DOHH2 (cell line): ENCODE measurements around the gene ERN1.

Source experiments
- H3F3A ChIP-seq: fragments of 200-600 bp; sonication (generic), shearing (Covaris generic); 2 replicates; pipeline ENCODE4 v1.6.0; 2016; ENCODE audit warnings: antibody characterized with exemption, mild to moderate bottlenecking; ENCODE audit not compliant: control insufficient read depth, insufficient read depth
- H3K27ac ChIP-seq: fragments of 200-600 bp; sonication (generic); 2 replicates; pipeline ENCODE4 v1.5.1; 2014; ENCODE audit warnings: low read depth, mild to moderate bottlenecking, low read length, moderate library complexity
- H3K27me3 ChIP-seq: fragments of 200-600 bp; sonication (generic); 2 replicates; pipeline ENCODE4 v1.6.1; 2014; ENCODE audit warnings: mild to moderate bottlenecking, low read length, mixed read lengths; ENCODE audit not compliant: control insufficient read depth
- H3K36me3 ChIP-seq: fragments of 200-600 bp; sonication (generic); 2 replicates; pipeline ENCODE4 v1.6.1; 2014; ENCODE audit warnings: mild to moderate bottlenecking, low read length, moderate library complexity, mixed read lengths; ENCODE audit not compliant: control insufficient read depth
- H3K4me1 ChIP-seq: fragments of 200-600 bp; sonication (generic); 2 replicates; pipeline ENCODE4 v1.6.1; 2014; ENCODE audit warnings: mild to moderate bottlenecking, low read length, mixed read lengths; ENCODE audit not compliant: control insufficient read depth
- H3K4me2 ChIP-seq: fragments of 200-600 bp; sonication (generic); 2 replicates; pipeline ENCODE4 v1.6.0; 2014; ENCODE audit warnings: mild to moderate bottlenecking, low read length, moderate library complexity
- H3K4me3 ChIP-seq: fragments of 200-600 bp; sonication (generic); 2 replicates; pipeline ENCODE4 v1.5.1; 2014; ENCODE audit warnings: mild to moderate bottlenecking, low read length, mixed read lengths
- H3K79me2 ChIP-seq: fragments of 200-600 bp; sonication (generic); 2 replicates; pipeline ENCODE4 v1.6.1; 2014; ENCODE audit warnings: mild to moderate bottlenecking, low read length, mixed read lengths; ENCODE audit not compliant: control insufficient read depth
- H3K9me2 ChIP-seq: fragments of 200-600 bp; sonication (generic); replicated peaks from 2 replicates; pipeline ENCODE4 v1.6.1; 2014; ENCODE audit warnings: mild to moderate bottlenecking, low read length, mixed read lengths; ENCODE audit not compliant: control insufficient read depth
- H3K9me3 ChIP-seq: fragments of 200-600 bp; sonication (generic); 2 replicates; pipeline ENCODE4 v1.6.1; 2014; ENCODE audit warnings: antibody characterized with exemption, low read length, mixed read lengths; ENCODE audit not compliant: control insufficient read depth, insufficient read depth
- H4K20me1 ChIP-seq: fragments of 200-600 bp; sonication (generic); 2 replicates; pipeline ENCODE4 v1.6.0; 2014; ENCODE audit warnings: low read depth, mild to moderate bottlenecking, antibody characterized with exemption, low read length, moderate library complexity; ENCODE audit not compliant: control insufficient read depth, insufficient read depth
- CTCF ChIP-seq: fragments of 200-600 bp; sonication (generic); IDR thresholded peaks from one replicate; pipeline ENCODE4 v1.5.1; 2014; ENCODE audit warnings: antibody characterized with exemption, mild to moderate bottlenecking, low read depth, low read length; ENCODE audit not compliant: poor library complexity, severe bottlenecking
- EZH2phosphoT487 ChIP-seq: fragments of 200-600 bp; sonication (generic); IDR thresholded peaks from 2 replicates; pipeline ENCODE4 v1.6.1; 2017; ENCODE audit warnings: borderline replicate concordance, mild to moderate bottlenecking, antibody characterized with exemption, low read length, moderate library complexity, mixed read lengths

ERN1 gene

GRCh38 chr17:64163468-64163867 lies 33.5 kb upstream of the ERN1 start:
- Histone ChIP-seq H3K9me3 (no peaks in the 10 kb centered on the region), H3K4me2 (no peak overlapping the region), H3K4me3 (no peak overlapping the region), H3K27me3 (no peaks in the 10 kb centered on the region), H3K36me3 (no peaks in the 10 kb centered on the region), H3F3A (no peaks in the 10 kb centered on the region), H3K9me2 (no peaks in the 10 kb centered on the region), H4K20me1 (no peaks in the 10 kb centered on the region; the same call in 1 of the 2 replicates), H3K27ac (no peak overlapping the region), H3K79me2 (no peaks in the 10 kb centered on the region), H3K4me1 (no peaks in the 10 kb centered on the region)
- no peak for TF ChIP-seq EZH2phosphoT487
- TF ChIP-seq CTCF, result no peak

- Histone ChIP-seq H3K36me3 (no peaks in the 10 kb centered on the region), H3K4me2 (no peak overlapping the region), H4K20me1 (no peaks in the 10 kb centered on the region; the same call in 1 of the 2 replicates), H3K4me1 (no peaks in the 10 kb centered on the region), H3K27me3 (no peaks in the 10 kb centered on the region), H3K27ac (no peak overlapping the region), H3F3A (no peaks in the 10 kb centered on the region), H3K4me3 (no peak overlapping the region), H3K9me3 (no peaks in the 10 kb centered on the region), H3K79me2 (no peaks in the 10 kb centered on the region), H3K9me2 (no peaks in the 10 kb centered on the region)
- TF ChIP-seq CTCF (no peak), EZH2phosphoT487 (no peak)
Measured at GRCh38 chr17:64162554-64162953, 32.6 kb upstream of the ERN1 start.

GRCh38 chr17:64161380-64162176 lies 31.6 kb upstream of the ERN1 start:
- H3K79me2 ChIP-seq, result no peaks in the 10 kb centered on the region
- no peak overlapping the region for H3K4me3 ChIP-seq
- H3K9me2 ChIP-seq, result no peaks in the 10 kb centered on the region
- H3K36me3 ChIP-seq, result no peaks in the 10 kb centered on the region
- H3K4me1 ChIP-seq, result no peaks in the 10 kb centered on the region
- no peaks in the 10 kb centered on the region for H3K9me3 ChIP-seq
- H3K4me2 ChIP-seq, result no peak overlapping the region
- no peak for TF ChIP-seq EZH2phosphoT487
- TF ChIP-seq CTCF, result no peak
- no peaks in the 10 kb centered on the region; the same call in 1 of the 2 replicates for H4K20me1 ChIP-seq
- no peak overlapping the region for H3K27ac ChIP-seq
- no peaks in the 10 kb centered on the region for H3F3A ChIP-seq
- no peaks in the 10 kb centered on the region for H3K27me3 ChIP-seq
